Spleen (tissue), 11 donors: Measurements from ENCODE around the gene ZC3H7B. TPM values are rescaled to one million over a fixed set of nuclear protein-coding genes. Genes with fewer than 3 reads are reported as not detected.
A peak's percentile ranks its signal among the peaks of the same experiment; 100 is the strongest.

Source experiments
- DNase-seq: peaks from one replicate; pipeline ENCODE4 v3.0.0-alpha.2; 2020
- H3K27ac ChIP-seq, 8 donors: fragments of 200-600 bp; sonication (generic) in 7 of 8; 1 replicate in 4 of 8; 2 replicates in 4 of 8; pipeline versions ENCODE4 v1.5.0 to v1.8.0; 2016 to 2021; ENCODE audit warnings: inconsistent platforms in 4 of 8, mild to moderate bottlenecking in 4 of 8, moderate library complexity in 1 of 8
- H3K27me3 ChIP-seq, 7 donors: fragments of 200-600 bp; sonication (generic) in 6 of 7; replicated peaks in 1 of 7; 1 replicate in 4 of 7; 2 replicates in 3 of 7; pipeline versions ENCODE4 v1.5.0 to v1.8.0; 2016 to 2021; ENCODE audit warnings: inconsistent platforms in 3 of 7, mild to moderate bottlenecking in 1 of 7
- H3K36me3 ChIP-seq, 6 donors: fragments of 200-600 bp; sonication (generic) in 5 of 6; 1 replicate in 4 of 6; 2 replicates in 2 of 6; pipeline versions ENCODE4 v1.5.0 to v1.8.0; 2016 to 2021; ENCODE audit warnings: inconsistent platforms in 2 of 6
- H3K4me1 ChIP-seq, 6 donors: fragments of 200-600 bp; sonication (generic) in 5 of 6; 1 replicate in 3 of 6; 2 replicates in 3 of 6; pipeline versions ENCODE4 v1.5.0 to v1.8.0; 2016 to 2021; ENCODE audit warnings: inconsistent platforms in 3 of 6
- H3K4me3 ChIP-seq, 8 donors: fragments of 200-600 bp; sonication (generic) in 7 of 8; 1 replicate in 4 of 8; 2 replicates in 4 of 8; pipeline versions ENCODE4 v1.5.0 to v1.8.0; 2016 to 2021; ENCODE audit warnings: inconsistent platforms in 4 of 8, mild to moderate bottlenecking in 4 of 8, moderate library complexity in 2 of 8
- H3K9me3 ChIP-seq, 8 donors: fragments of 200-600 bp; sonication (generic) in 7 of 8; 1 replicate in 4 of 8; 2 replicates in 4 of 8; pipeline versions ENCODE4 v1.5.0 to v1.8.0; 2016 to 2021; ENCODE audit warnings: inconsistent platforms in 4 of 8
- CTCF ChIP-seq, 11 experiments: fragments of 200-600 bp in 7 of 11; fragments of 450-650 bp in 4 of 11; sonication (generic) in 4 of 11; IDR thresholded peaks in 8 of 11; conservative IDR thresholded peaks in 3 of 11; 1 replicate in 7 of 11; 2 replicates in 4 of 11; pipeline versions ENCODE4 v1.4.0 to v1.8.0; 2016 to 2021; ENCODE audit warnings: antibody characterized with exemption in 11 of 11, inconsistent platforms in 4 of 11, mild to moderate bottlenecking in 1 of 11
- POLR2A ChIP-seq, 3 donors: fragments of 450-650 bp; IDR thresholded peaks; one replicate each; pipeline ENCODE4 v1.5.1; 2017; ENCODE audit warnings: antibody characterized with exemption in 3 of 3, mild to moderate bottlenecking in 1 of 3
- POLR2AphosphoS5 ChIP-seq, 3 donors: sonication (generic); formaldehyde crosslinking; IDR thresholded peaks; one replicate each; pipeline ENCODE4 v1.5.1; 2017; ENCODE audit warnings: antibody characterized with exemption in 3 of 3
- WGBS, 5 donors: extraction: QIAGEN DNeasy Blood & Tissue Kit in 3 of 5; methylation state at CpG; one replicate each; pipeline versions ENCODE4 v1.1.5 to v1.1.7; 2013 to 2018; 5-methylcytosine and 5-hydroxymethylcytosine counted together
- intact Hi-C: fragments of 100-400 bp; cut with DNase I; formaldehyde crosslinking; loops from one replicate; pipeline ENCODE4 v1.15.0; 2023; ENCODE audit warnings: low total_unique reads
- polyA plus RNA-seq, 3 donors: library from polyadenylated mRNA; stranded (reverse); fragments of 200-250 nt; gene quantifications; one replicate each; pipeline ENCODE4 v1.2.1, GENCODE V29; 2013
- total RNA-seq, 7 donors: library from RNA; depleted of rRNA in 3 of 7; stranded (reverse); fragments of >200 nt in 3 of 7; fragmentation: NEBNext Ultra II Directional in 4 of 7; extraction: Animal tissue kit (Norgen Biotek cat#: 25700) in 4 of 7; gene quantifications; one replicate each; pipeline versions ENCODE4 v1.1.0 to v1.2.1, GENCODE V29; 2016 to 2021
- donor health status: healthy with polysubstance abuse.
- donor health status: DM: no; HTN: no; CAD: no; lungs with moderate emphysema.
- donor health status: DM: no; HTN: no; CAD: no.
- donor health status: Bipolar disorder and iron deficiency.
- donor health status: healthy.
- donor health status: DM: no; HTN: no; CAD: no.
- donor health status: DM: yes; HTN: yes; CAD: no.

The ZC3H7B gene
- total and polyA plus RNA-seq, 10 donors, result 10.5 to 59.1 (median 46.9) TPM

GRCh38 chr22:41308054-41308453 is 6.7 kb downstream of the ZC3H7B start:
- Histone ChIP-seq H3K4me1 (peaks cover 8 to 64% (median 37%) of the 10 kb centered on the region in 6 donors), H3K4me3 (no peak overlapping the region), H3K27me3 (no peaks in the 10 kb centered on the region), H3K36me3 (peaks cover 0 to 42% (median 0%) of the 10 kb centered on the region in 6 donors), H3K27ac (peak overlapping the region in 6 of 8 donors; percentile 36 to 67 (median 52)), H3K9me3 (no peaks in the 10 kb centered on the region)
- 59 to 82% (median 74%) methylated on average over 3 of the region's 3 CpGs for WGBS, 5 donors
- TF ChIP-seq POLR2A (IDR thresholded peaks at IDR 0.05) (no peak), POLR2AphosphoS5 (IDR thresholded peaks at IDR 0.05) (no peak), CTCF (IDR thresholded peaks at IDR 0.05 in 8 of 11, conservative IDR thresholded peaks at IDR 0.05 in 3 of 11) (no peak)
- no peak for DNase-seq
- intact Hi-C loops, result no loop called here

- intact Hi-C loops, result no loop called here
- TF ChIP-seq POLR2AphosphoS5 (IDR thresholded peaks at IDR 0.05), result peak in 2 of 3 donors; percentile 42 to 45
- TF ChIP-seq CTCF (IDR thresholded peaks at IDR 0.05 in 8 of 11, conservative IDR thresholded peaks at IDR 0.05 in 3 of 11), result no peak
- Histone ChIP-seq H3K4me1 (peaks cover 8 to 59% (median 32%) of the 10 kb centered on the region in 6 donors), H3K36me3 (peaks cover 0 to 42% (median 0%) of the 10 kb centered on the region in 6 donors), H3K27ac (peak overlapping the region in 5 of 8 donors; percentile 46 to 67 (median 55)), H3K4me3 (no peak overlapping the region), H3K9me3 (no peaks in the 10 kb centered on the region), H3K27me3 (no peaks in the 10 kb centered on the region)
- no peak for DNase-seq
- 43 to 62% (median 49%) methylated on average over 7 of the region's 7 CpGs for WGBS, 5 donors
These were observed 7.2 kb downstream of the ZC3H7B start for GRCh38 chr22:41308544-41308947.

- no peaks in the 10 kb centered on the region for H3K27me3 ChIP-seq
- DNase-seq, result no peak
- intact Hi-C loops, result no loop called here
- TF ChIP-seq POLR2AphosphoS5 (IDR thresholded peaks at IDR 0.05), result no peak
- no peak for TF ChIP-seq CTCF (IDR thresholded peaks at IDR 0.05 in 8 of 11, conservative IDR thresholded peaks at IDR 0.05 in 3 of 11)
- no peak for TF ChIP-seq POLR2A (IDR thresholded peaks at IDR 0.05)
- no peak overlapping the region for H3K27ac ChIP-seq
- H3K9me3 ChIP-seq, result no peaks in the 10 kb centered on the region
- peaks cover 11 to 47% (median 27%) of the 10 kb centered on the region in 6 donors for H3K4me1 ChIP-seq
- no peak overlapping the region for H3K4me3 ChIP-seq
- WGBS, 5 donors, result 83 to 100% (median 87%) methylated on average over 1 of the region's 1 CpG
- H3K36me3 ChIP-seq, result peaks cover 0 to 37% (median under 1%) of the 10 kb centered on the region in 6 donors
These were observed 9.0 kb downstream of the ZC3H7B start for GRCh38 chr22:41310336-41310735.

- Histone ChIP-seq H3K36me3 (peaks cover 0 to 39% (median 3%) of the 10 kb centered on the region in 6 donors), H3K4me1 (peaks cover 11 to 41% (median 25%) of the 10 kb centered on the region in 6 donors), H3K27me3 (no peaks in the 10 kb centered on the region), H3K4me3 (no peak overlapping the region), H3K9me3 (no peaks in the 10 kb centered on the region), H3K27ac (no peak overlapping the region)
- intact Hi-C loops, result no loop called here
- no peak for DNase-seq
- WGBS, 5 donors, result 84 to 94% (median 90%) methylated on average over 5 of the region's 5 CpGs
- TF ChIP-seq POLR2A (IDR thresholded peaks at IDR 0.05) (no peak), CTCF (IDR thresholded peaks at IDR 0.05 in 8 of 11, conservative IDR thresholded peaks at IDR 0.05 in 3 of 11) (no peak), POLR2AphosphoS5 (IDR thresholded peaks at IDR 0.05) (no peak)
These were observed 10.2 kb downstream of the ZC3H7B start for GRCh38 chr22:41311487-41311886.
